Liver (tissue), 9 donors: Measurements from ENCODE around the gene EPGN. TPM values are rescaled to one million over a fixed set of nuclear protein-coding genes. Genes with fewer than 3 reads are reported as not detected.

Experiments
- DNase-seq: peaks from one replicate; pipeline ENCODE4 v3.0.0-alpha.2; 2017; ENCODE audit warnings: low spot score
- H3K27ac ChIP-seq, 2 donors: one replicate each; pipeline ENCODE4 v1.7.0; 2013; ENCODE audit warnings: inconsistent platforms in 2 of 2, low read length in 2 of 2, control low read depth in 1 of 2, low read depth in 1 of 2, mild to moderate bottlenecking in 1 of 2
- H3K27me3 ChIP-seq, 4 donors: one replicate each; pipeline versions ENCODE4 v1.6.1 to v1.7.0; 2013; ENCODE audit warnings: low read length in 3 of 4, inconsistent platforms in 1 of 4, mild to moderate bottlenecking in 1 of 4, moderate library complexity in 1 of 4; ENCODE audit not compliant: control insufficient read depth in 4 of 4, insufficient read depth in 4 of 4
- H3K36me3 ChIP-seq, 4 donors: one replicate each; pipeline versions ENCODE4 v1.6.1 to v1.7.0; 2013; ENCODE audit warnings: low read length in 3 of 4, mild to moderate bottlenecking in 3 of 4, low read depth in 1 of 4, moderate library complexity in 1 of 4; ENCODE audit not compliant: control insufficient read depth in 4 of 4, insufficient read depth in 3 of 4
- H3K4me1 ChIP-seq, 4 donors: one replicate each; pipeline versions ENCODE4 v1.6.1 to v1.7.0; 2013; ENCODE audit warnings: low read length in 3 of 4, mild to moderate bottlenecking in 3 of 4, moderate library complexity in 1 of 4; ENCODE audit not compliant: control insufficient read depth in 4 of 4, insufficient read depth in 4 of 4
- H3K4me3 ChIP-seq, 3 donors: one replicate each; pipeline versions ENCODE4 v1.6.1 to v1.7.0; 2013; ENCODE audit warnings: low read length in 3 of 3, control low read depth in 1 of 3, low read depth in 1 of 3, mild to moderate bottlenecking in 1 of 3
- H3K9ac ChIP-seq, 2 donors: one replicate each; pipeline ENCODE4 v1.7.0; 2013; ENCODE audit warnings: low read length in 2 of 2, mild to moderate bottlenecking in 2 of 2, moderate library complexity in 2 of 2, control low read depth in 1 of 2, low read depth in 1 of 2
- H3K9me3 ChIP-seq, 4 donors: one replicate each; pipeline versions ENCODE4 v1.6.1 to v1.7.0; 2013; ENCODE audit warnings: low read length in 3 of 4; ENCODE audit not compliant: control insufficient read depth in 4 of 4
- EGR1 ChIP-seq, 2 donors: IDR thresholded peaks; 2 replicates each; pipeline ENCODE4 v1.6.1; 2016 to 2018; ENCODE audit warnings: antibody characterized with exemption in 2 of 2, low read depth in 2 of 2
- FOXA1 ChIP-seq: IDR thresholded peaks from 2 replicates; pipeline ENCODE4 v1.6.1; 2016; ENCODE audit warnings: antibody characterized with exemption
- FOXA2 ChIP-seq: IDR thresholded peaks from 2 replicates; pipeline ENCODE4 v1.6.1; 2016; ENCODE audit warnings: antibody characterized with exemption
- GABPA ChIP-seq, 2 donors: IDR thresholded peaks in 1 of 2; conservative IDR thresholded peaks in 1 of 2; 2 replicates each; pipeline ENCODE4 v1.6.1; 2016; ENCODE audit warnings: antibody characterized with exemption in 2 of 2, mild to moderate bottlenecking in 1 of 2, moderate library complexity in 1 of 2
- HNF4A ChIP-seq, 2 donors: conservative IDR thresholded peaks; 2 replicates each; pipeline ENCODE4 v1.6.1; 2016; ENCODE audit warnings: antibody characterized with exemption in 2 of 2, mild to moderate bottlenecking in 2 of 2
- HNF4G ChIP-seq: IDR thresholded peaks from 2 replicates; pipeline ENCODE4 v1.6.1; 2016; ENCODE audit warnings: antibody characterized with exemption
- JUND ChIP-seq, 2 donors: IDR thresholded peaks; 2 replicates each; pipeline ENCODE4 v1.6.1; 2016; ENCODE audit warnings: antibody characterized with exemption in 2 of 2
- NR2F2 ChIP-seq: IDR thresholded peaks from 2 replicates; pipeline ENCODE4 v1.6.1; 2016; ENCODE audit warnings: antibody characterized with exemption
- RAD21 ChIP-seq, 2 donors: IDR thresholded peaks; 2 replicates each; pipeline ENCODE4 v1.6.1; 2016; ENCODE audit warnings: antibody characterized with exemption in 2 of 2, mild to moderate bottlenecking in 2 of 2
- RXRA ChIP-seq, 2 donors: IDR thresholded peaks; 2 replicates each; pipeline ENCODE4 v1.6.1; 2017 to 2018; ENCODE audit warnings: antibody characterized with exemption in 2 of 2, mild to moderate bottlenecking in 1 of 2
- SP1 ChIP-seq: IDR thresholded peaks from 2 replicates; pipeline ENCODE4 v1.6.1; 2018; ENCODE audit warnings: antibody characterized with exemption, mild to moderate bottlenecking
- TAF1 ChIP-seq: conservative IDR thresholded peaks from 2 replicates; pipeline ENCODE4 v1.6.1; 2016; ENCODE audit warnings: antibody characterized with exemption, mild to moderate bottlenecking
- YY1 ChIP-seq: IDR thresholded peaks from 2 replicates; pipeline ENCODE4 v1.6.1; 2016; ENCODE audit warnings: antibody characterized with exemption, mild to moderate bottlenecking
- WGBS: extraction: QIAGEN DNeasy Blood & Tissue Kit; methylation state at CpG from one replicate; pipeline ENCODE4 v1.1.7; 2013; 5-methylcytosine and 5-hydroxymethylcytosine counted together
- polyA plus RNA-seq, 2 donors: library from polyadenylated mRNA; stranded (reverse) in 1 of 2; unstranded in 1 of 2; fragments of 200-250 nt in 1 of 2; fragments of >200 nt in 1 of 2; fragmentation: Nextera tagmentation in 1 of 2; extraction: Ambion mirVana in 1 of 2; gene quantifications; one replicate each; pipeline versions ENCODE4 v1.2.1 to v1.2.3, GENCODE V29; 2013 to 2015
- total RNA-seq, 2 donors: library from RNA; depleted of rRNA; stranded (reverse); fragments of >200 nt; gene quantifications; one replicate each; pipeline ENCODE4 v1.2.3, GENCODE V29; 2014
- TF ChIP-seq, protein P1 (sequence below): IDR thresholded peaks from 2 replicates; pipeline ENCODE4 v1.6.1; 2016; ENCODE audit warnings: antibody characterized with exemption
- TF ChIP-seq, protein P2 (sequence below): IDR thresholded peaks from 2 replicates; pipeline ENCODE4 v1.6.1; 2016; ENCODE audit warnings: antibody characterized with exemption
- TF ChIP-seq, protein P3 (sequence below): IDR thresholded peaks from 2 replicates; pipeline ENCODE4 v1.6.1; 2016; ENCODE audit warnings: antibody characterized with exemption
- donor health status: healthy.
- donor health status: healthy.
- donor health status: healthy.
- donor health status: healthy.
- donor health status: healthy.

The EPGN gene
- total and polyA plus RNA-seq, 4 donors, result 0.09 to 0.75 TPM; not detected in 2

DNA sequence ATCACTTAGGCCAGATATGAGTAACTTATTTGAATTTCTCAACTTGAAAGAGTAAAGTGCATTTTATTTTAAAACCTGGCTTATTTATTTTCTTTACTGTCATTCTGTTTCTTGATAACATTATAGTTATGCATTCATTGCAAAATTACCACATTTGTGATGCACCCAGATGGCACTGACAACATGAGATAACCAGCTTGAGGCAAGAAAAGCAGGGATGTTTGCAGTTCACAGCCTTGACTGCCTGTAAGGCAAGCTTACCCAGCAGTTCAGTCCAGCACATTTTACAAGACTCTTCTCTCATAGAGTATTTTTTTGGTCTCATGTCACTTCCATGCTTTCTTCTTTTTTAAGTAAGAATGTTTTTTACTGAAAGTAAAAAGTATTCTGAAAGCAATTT is 25.3 kb upstream of the EPGN start:
- Histone ChIP-seq H3K27ac (no peak overlapping the region), H3K9me3 (no peaks in the 10 kb centered on the region), H3K9ac (no peak overlapping the region), H3K4me1 (no peaks in the 10 kb centered on the region), H3K4me3 (no peak overlapping the region), H3K27me3 (no peaks in the 10 kb centered on the region), H3K36me3 (peaks cover 0 to 3% (median under 1%) of the 10 kb centered on the region in 4 donors)
- no peak for DNase-seq
- no peak for TF ChIP-seq EGR1 (IDR thresholded peaks at IDR 0.05; ENCODE audit: low read depth in 2 of 2)

DNA sequence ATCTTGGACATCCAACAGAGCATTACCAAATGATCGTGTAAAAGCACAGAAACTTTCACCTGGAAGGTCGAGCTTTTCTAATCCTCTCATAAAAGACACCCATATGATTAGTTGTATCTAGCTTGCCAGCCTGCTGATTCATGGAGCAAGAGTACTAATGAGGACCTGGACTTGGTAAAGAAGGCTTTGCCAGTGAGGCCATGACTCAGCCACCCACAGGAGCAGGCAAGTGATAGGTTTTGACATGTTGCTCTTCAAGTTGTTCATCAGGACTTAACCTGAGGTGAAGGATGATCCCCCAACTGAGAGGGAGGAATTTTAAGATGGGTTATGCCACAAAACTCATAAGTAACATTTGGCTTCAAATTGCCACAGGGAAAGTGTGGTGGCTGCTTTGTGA is 24.7 kb upstream of the EPGN start:
- no peak for DNase-seq
- no peak overlapping the region for H3K9ac ChIP-seq
- no peak overlapping the region for H3K27ac ChIP-seq
- peaks cover 0 to 3% (median under 1%) of the 10 kb centered on the region in 4 donors for H3K36me3 ChIP-seq
- H3K4me3 ChIP-seq, result no peak overlapping the region
- no peaks in the 10 kb centered on the region for H3K27me3 ChIP-seq
- H3K4me1 ChIP-seq, result no peaks in the 10 kb centered on the region
- WGBS, result 92% methylated on average over 2 of the region's 2 CpGs
- TF ChIP-seq JUND (IDR thresholded peaks at IDR 0.05) (no peak), SP1 (no peak)
- TF ChIP-seq, protein P1, sequence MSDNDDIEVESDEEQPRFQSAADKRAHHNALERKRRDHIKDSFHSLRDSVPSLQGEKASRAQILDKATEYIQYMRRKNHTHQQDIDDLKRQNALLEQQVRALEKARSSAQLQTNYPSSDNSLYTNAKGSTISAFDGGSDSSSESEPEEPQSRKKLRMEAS, result no peak
- H3K9me3 ChIP-seq, result no peaks in the 10 kb centered on the region

DNA sequence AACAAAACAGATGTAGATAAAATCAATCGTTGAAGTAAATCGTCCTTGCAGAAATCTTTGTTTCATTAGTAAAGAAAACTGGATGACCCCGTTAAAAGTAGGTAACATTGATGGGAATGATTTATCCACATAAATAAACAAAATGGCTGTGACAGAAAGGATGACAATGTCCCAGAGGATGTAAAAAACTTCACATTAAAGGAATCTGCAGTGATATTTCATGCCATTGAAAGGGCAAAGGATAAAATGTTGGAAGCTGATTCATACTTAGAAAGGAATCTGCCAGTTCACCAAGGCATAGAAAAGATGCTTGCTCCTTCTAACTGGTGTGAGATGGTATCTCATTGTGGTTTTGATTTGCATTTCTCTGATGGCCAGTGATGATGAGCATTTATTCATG is 24.2 kb upstream of the EPGN start:
- H3K9ac ChIP-seq, result no peak overlapping the region
- H3K27me3 ChIP-seq, result no peaks in the 10 kb centered on the region
- TF ChIP-seq YY1 (no peak), HNF4A (conservative IDR thresholded peaks at IDR 0.05) (no peak), RAD21 (IDR thresholded peaks at IDR 0.05) (no peak), SP1 (no peak), FOXA1 (no peak)
- TF ChIP-seq, protein P1, result no peak
- TF ChIP-seq, protein P2, sequence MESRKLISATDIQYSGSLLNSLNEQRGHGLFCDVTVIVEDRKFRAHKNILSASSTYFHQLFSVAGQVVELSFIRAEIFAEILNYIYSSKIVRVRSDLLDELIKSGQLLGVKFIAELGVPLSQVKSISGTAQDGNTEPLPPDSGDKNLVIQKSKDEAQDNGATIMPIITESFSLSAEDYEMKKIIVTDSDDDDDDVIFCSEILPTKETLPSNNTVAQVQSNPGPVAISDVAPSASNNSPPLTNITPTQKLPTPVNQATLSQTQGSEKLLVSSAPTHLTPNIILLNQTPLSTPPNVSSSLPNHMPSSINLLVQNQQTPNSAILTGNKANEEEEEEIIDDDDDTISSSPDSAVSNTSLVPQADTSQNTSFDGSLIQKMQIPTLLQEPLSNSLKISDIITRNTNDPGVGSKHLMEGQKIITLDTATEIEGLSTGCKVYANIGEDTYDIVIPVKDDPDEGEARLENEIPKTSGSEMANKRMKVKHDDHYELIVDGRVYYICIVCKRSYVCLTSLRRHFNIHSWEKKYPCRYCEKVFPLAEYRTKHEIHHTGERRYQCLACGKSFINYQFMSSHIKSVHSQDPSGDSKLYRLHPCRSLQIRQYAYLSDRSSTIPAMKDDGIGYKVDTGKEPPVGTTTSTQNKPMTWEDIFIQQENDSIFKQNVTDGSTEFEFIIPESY, result no peak
- H3K4me1 ChIP-seq, result no peaks in the 10 kb centered on the region
- WGBS, result 70% methylated on average over 3 of the region's 3 CpGs
- H3K27ac ChIP-seq, result no peak overlapping the region
- H3K36me3 ChIP-seq, result peaks cover 0 to 3% (median under 1%) of the 10 kb centered on the region in 4 donors
- H3K9me3 ChIP-seq, result no peaks in the 10 kb centered on the region
- H3K4me3 ChIP-seq, result no peak overlapping the region
- no peak for DNase-seq

DNA sequence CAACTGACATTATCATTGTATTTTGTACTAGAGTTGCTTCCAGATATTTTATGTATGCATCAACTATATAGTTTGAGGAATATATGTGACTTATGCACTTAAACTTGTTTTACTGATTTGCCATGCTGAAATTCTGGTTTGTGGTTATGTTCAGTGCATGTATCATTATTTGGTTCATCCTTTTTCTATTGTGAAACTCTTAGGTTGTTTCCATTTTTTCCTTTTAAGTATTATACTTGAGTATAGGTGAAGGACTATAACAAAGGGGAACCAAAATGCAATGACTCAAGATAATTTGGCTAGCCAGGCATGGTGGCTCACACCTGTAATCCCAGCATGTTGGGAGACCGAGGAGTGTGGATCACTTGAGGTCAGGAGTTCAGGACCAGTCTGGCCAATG is 21.1 kb upstream of the EPGN start:
- no peak overlapping the region for H3K27ac ChIP-seq
- WGBS, result 96% methylated on average over 1 of the region's 1 CpG
- no peak for DNase-seq
- no peaks in the 10 kb centered on the region for H3K27me3 ChIP-seq
- H3K4me1 ChIP-seq, result no peaks in the 10 kb centered on the region
- H3K9ac ChIP-seq, result no peak overlapping the region
- no peak overlapping the region for H3K4me3 ChIP-seq
- no peaks in the 10 kb centered on the region for H3K9me3 ChIP-seq
- H3K36me3 ChIP-seq, result peaks cover 0 to 3% (median under 1%) of the 10 kb centered on the region in 4 donors
- TF ChIP-seq YY1 (no peak), SP1 (no peak), GABPA (IDR thresholded peaks at IDR 0.05 in 1 of 2, conservative IDR thresholded peaks at IDR 0.05 in 1 of 2) (no peak), TAF1 (no peak), FOXA1 (no peak), RXRA (IDR thresholded peaks at IDR 0.05) (no peak), FOXA2 (no peak), NR2F2 (no peak), HNF4G (no peak), JUND (IDR thresholded peaks at IDR 0.05) (no peak), EGR1 (IDR thresholded peaks at IDR 0.05; ENCODE audit: low read depth in 2 of 2) (no peak)
- TF ChIP-seq, protein P1, result no peak
- TF ChIP-seq, protein P3, sequence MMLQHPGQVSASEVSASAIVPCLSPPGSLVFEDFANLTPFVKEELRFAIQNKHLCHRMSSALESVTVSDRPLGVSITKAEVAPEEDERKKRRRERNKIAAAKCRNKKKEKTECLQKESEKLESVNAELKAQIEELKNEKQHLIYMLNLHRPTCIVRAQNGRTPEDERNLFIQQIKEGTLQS, result no peak
- TF ChIP-seq, protein P2, result no peak
